Measurements from ENCODE around the gene ALPI. TPM values are rescaled to one million over a fixed set of nuclear protein-coding genes. Genes with fewer than 3 reads are reported as not detected.

ALPI gene
- not detected in 2 replicates for total RNA-seq

GRCh38 chr2:232455426-232456255 is at the start of gene ALPI:
TSS of gene ALPI (plus strand) at chr2:232456153. CDS start at chr2:232456200, 47 bp downstream.

GRCh38 chr2:232406556-232407310 is 49.2 kb upstream of the ALPI start, which contains the start of gene ALPG:
TSS of gene ALPG (plus strand) at chr2:232406844. CDS start at chr2:232406895, 51 bp downstream.

GRCh38 chr2:232487385-232488096 is 31.6 kb downstream of the ALPI start, which contains the start of gene ECEL1:
TSS of gene ECEL1 (minus strand) at chr2:232487834. CDS start at chr2:232486653, 1,181 bp downstream.

Other genes starting within 250 kb of the ALPI start
- gene ALPP, start 77.4 kb upstream of the ALPI start, total RNA-seq: not detected in 2 replicates
- not detected in 2 replicates for gene ALPG, start 49.3 kb upstream of the ALPI start, total RNA-seq
- gene ECEL1, start 31.7 kb downstream of the ALPI start, total RNA-seq: not detected in 2 replicates
- not detected in 2 replicates for gene PRSS56, start 64.2 kb downstream of the ALPI start, total RNA-seq
- not detected in 2 replicates for gene CHRND, start 70.0 kb downstream of the ALPI start, total RNA-seq
- not detected in 2 replicates for gene CHRNG, start 83.5 kb downstream of the ALPI start, total RNA-seq
- 0.70 and 1.9 TPM in 2 replicates for gene TIGD1, start 94.4 kb downstream of the ALPI start, total RNA-seq
- gene EIF4E2, start 94.5 kb downstream of the ALPI start, total RNA-seq: 65.3 and 82.2 TPM in 2 replicates
- not detected in 2 replicates for gene EFHD1, start 177.5 kb downstream of the ALPI start, total RNA-seq
- gene GIGYF2, start 241.2 kb downstream of the ALPI start, total RNA-seq: 22.8 and 26.4 TPM in 2 replicates